Ureter (tissue), 1 donor: Measurements from ENCODE around the gene PPP1R37. TPM values are rescaled to one million over a fixed set of nuclear protein-coding genes. Genes with fewer than 3 reads are reported as not detected.

Experiments
- DNase-seq: peaks from one replicate; pipeline ENCODE4 v3.0.0-alpha.2; 2020; ENCODE audit warnings: low spot score
- total RNA-seq: library from RNA; stranded (reverse); gene quantifications from one replicate; pipeline ENCODE4 v1.2.4, GENCODE V29; 2023
- donor health status: DM: yes; HTN: yes; CAD: no.

The PPP1R37 gene
- total RNA-seq, 1 donor from 2014 or later = 89.3 TPM

- DNase-seq = no peak
Measured at GRCh38 chr19:45071545-45071938, 21.4 kb upstream of the PPP1R37 start.

- no peak for DNase-seq
Measured at GRCh38 chr19:45071969-45072790, 20.8 kb upstream of the PPP1R37 start.

GRCh38 chr19:45074744-45075300 lies 18.2 kb upstream of the PPP1R37 start:
- no peak for DNase-seq

- DNase-seq = peak; percentile 91
Measured at GRCh38 chr19:45075301-45076028, 17.5 kb upstream of the PPP1R37 start.

DNA sequence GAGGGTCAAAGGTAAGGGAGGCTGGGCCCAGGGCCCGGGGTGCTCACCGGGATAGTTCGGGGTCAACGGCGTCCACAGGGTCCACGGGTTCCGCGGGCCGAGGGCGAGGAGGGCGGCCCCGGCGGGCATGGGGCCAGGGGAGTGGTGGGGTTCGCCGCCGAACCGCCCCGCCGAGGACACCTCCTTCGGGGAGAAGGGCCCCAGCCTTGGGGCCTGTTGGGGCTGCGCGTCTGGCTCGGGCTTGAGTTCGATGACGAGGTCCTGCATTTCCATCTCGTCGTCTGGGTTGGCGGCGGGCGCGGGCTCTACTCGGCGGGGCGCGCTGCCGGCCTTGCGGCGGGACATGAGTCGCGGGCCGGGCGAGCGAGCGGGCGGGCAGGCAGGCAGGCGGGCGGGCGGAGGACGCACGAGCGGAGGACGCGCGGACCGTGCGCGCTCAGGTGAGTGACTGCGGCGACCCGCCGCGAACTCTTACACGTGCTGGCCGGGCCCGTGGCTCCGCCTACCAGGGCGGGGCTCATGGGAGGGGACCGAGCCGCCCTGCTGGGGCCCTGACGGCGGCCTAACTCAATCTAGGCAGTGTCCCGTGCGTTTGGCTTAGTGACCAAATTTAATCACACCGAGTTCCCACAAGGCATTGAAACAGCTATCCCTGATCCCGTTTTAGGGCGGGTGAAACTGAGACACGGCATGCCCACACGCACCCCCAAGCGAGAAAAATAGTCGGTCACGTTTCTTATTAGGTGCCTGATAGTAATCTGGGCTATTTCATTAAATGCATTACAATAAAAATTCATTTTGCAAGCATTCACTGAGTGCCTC lies 16.7 kb upstream of the PPP1R37 start, which contains the start of gene ZNF296:
ZNF296 (minus strand) TSS at position 450 of the 822 bp plus-strand sequence; CDS start at position 345, 105 bp downstream.
- peak; percentile 83 for DNase-seq

- no peak for DNase-seq
Measured at GRCh38 chr19:45076851-45077730, 15.9 kb upstream of the PPP1R37 start.

DNA sequence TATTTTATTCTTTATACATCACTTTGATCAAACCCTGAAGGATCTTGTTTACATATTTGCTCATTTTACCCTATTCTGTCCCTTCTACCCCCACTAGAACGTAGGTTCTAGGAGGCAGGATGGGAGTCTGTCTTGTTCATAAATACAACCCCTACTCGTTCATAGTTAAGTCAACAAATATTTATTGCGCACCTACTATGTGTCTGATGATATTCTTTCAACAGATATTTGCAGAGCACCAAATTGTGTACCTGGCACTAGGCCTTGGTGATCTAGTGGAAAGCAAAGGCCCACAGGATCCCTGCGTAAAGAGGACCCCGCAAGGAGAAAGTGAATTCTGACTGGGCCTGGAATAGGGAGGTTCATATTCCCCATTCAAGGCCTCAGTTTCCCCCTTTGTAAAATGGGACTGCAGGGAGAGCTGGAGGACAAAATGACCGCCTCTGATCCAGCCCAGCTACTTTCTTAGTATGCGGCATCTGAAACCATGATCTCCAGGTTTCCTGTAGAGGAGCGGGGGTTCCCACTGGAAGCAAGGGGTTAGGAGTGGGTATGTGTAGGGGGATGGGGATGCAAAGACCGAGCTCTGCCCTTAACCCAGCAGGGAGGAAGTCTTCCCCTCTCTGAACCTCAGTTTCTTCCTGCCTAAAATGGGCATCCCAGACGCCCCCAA lies 14.5 kb upstream of the PPP1R37 start:
- no peak for DNase-seq

DNA sequence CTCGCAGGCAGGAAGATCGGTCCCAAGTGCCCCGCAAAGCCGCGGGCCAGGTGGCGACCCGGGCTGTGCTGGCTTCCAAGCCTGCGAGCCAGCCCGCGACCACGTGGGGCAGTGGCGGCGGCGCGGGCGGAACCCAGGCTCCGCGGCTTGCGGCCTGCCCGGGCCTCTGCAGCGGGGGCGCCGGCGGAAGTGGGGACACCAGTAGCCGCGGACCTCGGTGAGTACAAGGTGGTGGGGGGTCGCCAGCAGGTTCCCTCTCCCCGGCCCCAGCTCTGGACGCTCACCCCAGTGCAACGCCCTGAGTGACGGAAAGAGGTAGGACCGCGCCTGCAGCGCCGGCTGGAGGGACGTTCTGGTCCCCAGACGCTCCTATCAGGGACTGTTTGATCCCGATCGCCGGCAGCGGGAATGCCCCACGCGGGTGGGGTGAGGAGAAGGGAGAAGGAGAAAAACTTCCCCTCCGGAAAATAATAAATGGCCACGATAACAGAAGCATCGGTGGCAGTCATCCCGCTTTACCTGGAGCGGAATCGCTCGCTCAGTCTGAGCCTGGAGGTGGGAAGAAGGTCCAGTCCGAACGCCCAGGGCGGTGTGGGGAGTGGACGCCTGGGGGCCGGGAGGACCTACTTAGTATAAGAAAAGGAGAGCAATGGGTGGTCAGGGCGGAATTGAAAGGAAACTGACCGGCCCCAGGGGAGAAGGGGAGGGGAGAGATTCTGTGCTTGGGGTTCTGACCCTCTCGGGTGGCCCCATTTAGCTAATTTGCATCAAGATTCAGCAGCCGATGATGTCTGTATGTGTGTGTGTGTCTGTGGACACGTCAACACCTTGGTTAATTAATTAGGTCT lies 13.7 kb upstream of the PPP1R37 start, which contains the start of gene GEMIN7:
GEMIN7 (plus strand) TSS at position 198 of the 848 bp plus-strand sequence. CDS start 10,855 bp downstream, outside the sequence.
- DNase-seq = peak; percentile 71

DNA sequence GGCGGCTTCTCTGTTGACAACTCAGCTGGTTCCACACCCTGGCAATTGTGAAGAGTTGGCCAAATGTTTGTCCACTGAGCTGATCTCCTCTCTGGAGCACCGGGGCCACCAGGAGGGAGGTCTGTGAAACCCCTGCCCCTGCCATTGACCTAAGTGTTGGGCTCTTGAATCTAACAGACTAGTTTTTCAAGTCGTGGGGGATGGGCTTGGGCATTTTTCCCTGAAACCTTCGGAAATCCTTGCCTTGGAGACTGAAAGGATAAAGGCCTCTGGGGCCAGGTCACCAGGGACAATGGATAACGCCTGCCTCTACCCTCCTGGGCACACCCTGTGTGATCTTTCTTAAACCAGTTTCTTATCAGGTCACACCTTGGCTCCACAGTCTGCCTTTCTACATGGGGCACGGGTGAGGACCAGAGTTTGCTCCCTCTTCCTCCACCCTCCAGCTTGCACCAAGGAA lies 13.0 kb upstream of the PPP1R37 start:
- DNase-seq = no peak

DNA sequence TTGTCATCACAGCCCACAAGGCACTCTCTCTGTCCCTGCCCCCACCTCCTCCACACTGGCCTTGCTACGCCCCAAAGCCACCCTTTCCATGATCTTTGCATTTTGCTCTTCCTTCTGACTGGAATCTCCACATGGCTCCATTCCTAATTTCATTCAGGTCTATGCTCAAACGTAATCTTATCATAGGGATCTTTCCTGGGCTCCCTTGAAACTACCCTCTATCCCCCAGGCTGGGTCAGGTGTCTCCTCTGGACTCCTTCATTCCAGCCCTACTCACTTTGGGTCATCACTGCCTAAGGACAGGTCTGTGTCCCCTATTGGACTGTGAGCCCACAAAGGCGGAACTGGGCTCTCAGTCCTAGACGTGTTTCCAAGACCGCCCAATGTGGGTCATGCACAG lies 10.8 kb upstream of the PPP1R37 start:
- no peak for DNase-seq

DNA sequence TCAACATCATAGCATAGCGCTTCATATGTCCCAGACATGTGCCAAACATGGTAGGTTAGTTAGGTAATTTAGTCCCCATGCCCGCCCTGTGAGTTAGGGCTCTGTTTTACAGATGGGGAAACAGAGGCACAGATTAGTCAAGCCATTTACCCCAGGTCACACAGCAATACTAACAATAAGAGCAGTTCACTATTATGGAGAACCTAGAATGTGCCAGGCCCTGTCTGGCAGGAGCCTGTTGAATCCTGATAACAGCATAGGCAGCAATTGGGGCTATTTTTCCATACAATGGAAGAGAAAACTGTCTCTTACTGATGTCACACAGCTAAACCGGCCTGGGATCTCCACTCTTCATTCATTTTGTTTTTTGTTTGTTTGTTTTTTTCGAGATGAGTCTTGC lies 6.5 kb upstream of the PPP1R37 start:
- no peak for DNase-seq

GRCh38 chr19:45087531-45087930 lies 5.4 kb upstream of the PPP1R37 start:
- DNase-seq = no peak

- DNase-seq = no peak
Measured at GRCh38 chr19:45090034-45090433, 2.9 kb upstream of the PPP1R37 start.

DNA sequence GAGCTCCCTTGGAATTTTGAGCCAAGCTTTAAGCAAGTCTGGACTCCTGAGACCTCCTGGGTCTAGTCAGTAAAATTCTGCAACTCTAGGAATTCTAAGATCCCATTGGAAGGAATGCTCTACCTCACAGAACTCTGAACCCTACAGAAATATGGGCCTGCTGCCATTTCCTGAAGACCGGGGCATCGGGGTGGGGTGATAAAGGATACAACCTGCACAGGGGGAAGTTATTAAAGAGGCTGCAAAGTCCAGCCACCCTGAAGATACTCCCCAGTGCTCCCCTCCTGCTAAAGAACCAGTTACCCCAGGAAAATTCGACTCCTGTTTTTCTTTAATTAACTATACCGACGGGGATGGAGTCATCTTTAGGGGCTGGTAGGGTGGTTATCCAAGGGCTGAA lies 2.4 kb upstream of the PPP1R37 start:
- DNase-seq = no peak

- peak; percentile 99 for DNase-seq
Measured at GRCh38 chr19:45091031-45091923, 1.7 kb upstream of the PPP1R37 start.

DNA sequence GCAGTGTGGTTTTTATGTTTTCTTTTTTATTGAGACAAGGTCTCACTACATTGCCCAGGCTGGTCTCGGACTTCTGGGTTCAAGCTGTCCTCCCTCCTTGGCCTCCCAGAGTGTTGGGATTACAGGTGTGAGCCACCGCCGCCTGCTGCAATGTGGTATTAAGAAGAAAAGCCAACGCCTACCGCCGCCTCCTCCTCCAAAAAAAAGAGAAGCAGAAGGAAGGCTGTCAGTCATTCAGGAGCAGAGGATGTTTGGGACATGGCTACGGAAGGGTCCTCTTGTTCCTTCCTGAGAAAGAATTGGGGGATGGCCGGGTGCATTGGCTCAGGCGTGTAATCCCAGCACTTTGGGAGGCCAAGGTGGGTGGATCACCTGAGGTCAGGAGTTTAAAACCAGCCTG lies 1.2 kb downstream of the PPP1R37 start:
- no peak for DNase-seq

GRCh38 chr19:45094707-45095106 lies 1.7 kb downstream of the PPP1R37 start:
- DNase-seq = no peak
